NK-92 (cell line): Measurements from ENCODE around the gene POU2F1.

Source experiments
- DNase-seq: peaks from one replicate; lab custom pipeline; 2025; ENCODE audit not compliant: unreplicated experiment; lab: John Stamatoyannopoulos, UW

The POU2F1 gene

GRCh38 chr1:167412072-167412471, 191.4 kb downstream of the POU2F1 start:
- no peak for DNase-seq

GRCh38 chr1:167412920-167413319, 192.2 kb downstream of the POU2F1 start:
- no peak for DNase-seq

GRCh38 chr1:167413328-167413727, 192.6 kb downstream of the POU2F1 start:
- DNase-seq, result no peak

- DNase-seq, result no peak
Observed at GRCh38 chr1:167416506-167416905, 195.8 kb downstream of the POU2F1 start.

- no peak for DNase-seq
Observed at GRCh38 chr1:167418391-167418790, 197.7 kb downstream of the POU2F1 start.

- no peak for DNase-seq
Observed at GRCh38 chr1:167419245-167419644, 198.6 kb downstream of the POU2F1 start.

- no peak for DNase-seq
Observed at GRCh38 chr1:167420510-167420909, 199.8 kb downstream of the POU2F1 start.

- DNase-seq, result no peak
Observed at GRCh38 chr1:167423684-167424619, 203.3 kb downstream of the POU2F1 start.

GRCh38 chr1:167425482-167425881, 204.8 kb downstream of the POU2F1 start:
- no peak for DNase-seq

- no peak for DNase-seq
Observed at GRCh38 chr1:167426716-167427115, 206.0 kb downstream of the POU2F1 start.

GRCh38 chr1:167427848-167428247, 207.2 kb downstream of the POU2F1 start:
- DNase-seq, result no peak

GRCh38 chr1:167428395-167428794, 207.7 kb downstream of the POU2F1 start:
- DNase-seq, result no peak

- no peak for DNase-seq
Observed at GRCh38 chr1:167429612-167430011, 208.9 kb downstream of the POU2F1 start.

- no peak for DNase-seq
Observed at GRCh38 chr1:167430134-167430848, 209.6 kb downstream of the POU2F1 start.

- DNase-seq, result no peak
Observed at GRCh38 chr1:167430849-167431242, 210.2 kb downstream of the POU2F1 start.

GRCh38 chr1:167431261-167431908, 210.7 kb downstream of the POU2F1 start:
- DNase-seq, result no peak

- DNase-seq, result no peak
Observed at GRCh38 chr1:167431909-167432650, 211.4 kb downstream of the POU2F1 start.

GRCh38 chr1:167432780-167433179, 212.1 kb downstream of the POU2F1 start:
- DNase-seq, result no peak

GRCh38 chr1:167433884-167434283, 213.2 kb downstream of the POU2F1 start:
- no peak for DNase-seq

GRCh38 chr1:167434306-167434705, 213.6 kb downstream of the POU2F1 start:
- DNase-seq, result no peak

GRCh38 chr1:167435484-167435883, 214.8 kb downstream of the POU2F1 start:
- DNase-seq, result no peak
